HuH-7.5 (cell line): Measurements from ENCODE around the gene GPRC5B.
A peak's percentile ranks its signal among the peaks of the same experiment; 100 is the strongest.

ENCODE experiments used
- DNase-seq: peaks from one replicate; pipeline ENCODE4 v3.0.0; 2011; ENCODE audit warnings: low spot score

The GPRC5B gene

GRCh38 chr16:19884611-19885450, at the start of gene GPRC5B:
TSS of gene GPRC5B (minus strand) at chr16:19884848. CDS start at chr16:19872845, 12,003 bp downstream.
- peak; percentile 46 for DNase-seq

GRCh38 chr16:19933740-19934139, 49.1 kb upstream of the GPRC5B start:
- DNase-seq: no peak

- DNase-seq: no peak
Measured at GRCh38 chr16:19929062-19929511, 44.4 kb upstream of the GPRC5B start.

GRCh38 chr16:19928432-19928831, 43.8 kb upstream of the GPRC5B start:
- no peak for DNase-seq

- DNase-seq: no peak
Measured at GRCh38 chr16:19926449-19927390, 42.1 kb upstream of the GPRC5B start.

- no peak for DNase-seq
Measured at GRCh38 chr16:19923396-19923795, 38.7 kb upstream of the GPRC5B start.

- DNase-seq: no peak
Measured at GRCh38 chr16:19919142-19919541, 34.5 kb upstream of the GPRC5B start.

- DNase-seq: no peak
Measured at GRCh38 chr16:19916064-19916463, 31.4 kb upstream of the GPRC5B start.

- DNase-seq: no peak
Measured at GRCh38 chr16:19914877-19915276, 30.2 kb upstream of the GPRC5B start.

- DNase-seq: no peak
Measured at GRCh38 chr16:19913340-19913645, 28.6 kb upstream of the GPRC5B start.

GRCh38 chr16:19912455-19913339, 28.0 kb upstream of the GPRC5B start:
- no peak for DNase-seq

- DNase-seq: no peak
Measured at GRCh38 chr16:19911747-19912454, 27.3 kb upstream of the GPRC5B start.

GRCh38 chr16:19911204-19911603, 26.6 kb upstream of the GPRC5B start:
- no peak for DNase-seq

- DNase-seq: no peak
Measured at GRCh38 chr16:19909750-19910322, 25.2 kb upstream of the GPRC5B start.

- DNase-seq: no peak
Measured at GRCh38 chr16:19908921-19909320, 24.3 kb upstream of the GPRC5B start.

- peak; percentile 61 for DNase-seq
Measured at GRCh38 chr16:19907161-19907992, 22.7 kb upstream of the GPRC5B start.

GRCh38 chr16:19901164-19901563, 16.5 kb upstream of the GPRC5B start:
- no peak for DNase-seq

- DNase-seq: no peak
Measured at GRCh38 chr16:19899605-19899955, 14.9 kb upstream of the GPRC5B start.

GRCh38 chr16:19898924-19899604, 14.4 kb upstream of the GPRC5B start:
- peak; percentile 25 for DNase-seq

- DNase-seq: no peak
Measured at GRCh38 chr16:19898166-19898565, 13.5 kb upstream of the GPRC5B start.
